OCI-LY1 (cell line): ENCODE data around the gene PROC.

Source experiments
- H2AFZ ChIP-seq: fragments of 200-600 bp; sonication (generic), shearing (Covaris generic); 2 replicates; pipeline ENCODE4 v1.6.0; 2014; ENCODE audit warnings: antibody characterized with exemption, mild to moderate bottlenecking, low read length
- H3F3A ChIP-seq: fragments of 200-600 bp; sonication (generic), shearing (Covaris generic); 2 replicates; pipeline ENCODE4 v1.6.0; 2014; ENCODE audit warnings: mild to moderate bottlenecking, antibody characterized with exemption, low read length, moderate library complexity; ENCODE audit not compliant: insufficient read depth
- H3K27ac ChIP-seq: fragments of 200-600 bp; sonication (generic); 2 replicates; pipeline ENCODE4 v1.5.1; 2014; ENCODE audit warnings: low read length, mixed run types, mild to moderate bottlenecking, low read depth; ENCODE audit not compliant: poor library complexity, severe bottlenecking
- H3K27me3 ChIP-seq: fragments of 200-600 bp; sonication (generic); 2 replicates; pipeline ENCODE4 v1.6.0; 2014; ENCODE audit warnings: antibody characterized with exemption, mild to moderate bottlenecking, low read length, moderate library complexity; ENCODE audit not compliant: insufficient read depth
- H3K36me3 ChIP-seq: fragments of 200-600 bp; sonication (generic); 2 replicates; pipeline ENCODE4 v1.6.1; 2014; ENCODE audit warnings: mild to moderate bottlenecking, antibody characterized with exemption, low read length, moderate library complexity, mixed read lengths; ENCODE audit not compliant: insufficient read depth
- H3K4me1 ChIP-seq: fragments of 200-600 bp; sonication (generic); 2 replicates; pipeline ENCODE4 v1.5.1; 2014; ENCODE audit warnings: mild to moderate bottlenecking, low read length, moderate library complexity; ENCODE audit not compliant: insufficient read depth, severe bottlenecking
- H3K4me2 ChIP-seq: fragments of 200-600 bp; sonication (generic), shearing (Covaris generic); 2 replicates; pipeline ENCODE4 v1.6.1; 2014; ENCODE audit warnings: low read length
- H3K4me3 ChIP-seq: fragments of 200-600 bp; sonication (generic); 2 replicates; pipeline ENCODE4 v1.5.1; 2014; ENCODE audit warnings: low read length, low read depth, mild to moderate bottlenecking, mixed read lengths; ENCODE audit not compliant: poor library complexity, severe bottlenecking
- H3K79me2 ChIP-seq: fragments of 200-600 bp; shearing (Covaris generic); 2 replicates; pipeline ENCODE4 v1.6.1; 2016; ENCODE audit warnings: mixed run types, low read length, mixed read lengths; ENCODE audit not compliant: insufficient read depth
- H3K9ac ChIP-seq: fragments of 200-600 bp; sonication (generic), shearing (Covaris generic); 2 replicates; pipeline ENCODE4 v1.6.1; 2014; ENCODE audit warnings: mild to moderate bottlenecking, low read length, mixed read lengths
- H3K9me2 ChIP-seq: fragments of 200-600 bp; sonication (generic), shearing (Covaris generic); 2 replicates; pipeline ENCODE4 v1.6.1; 2014; ENCODE audit warnings: low read depth, mild to moderate bottlenecking, low read length, mixed read lengths
- H3K9me3 ChIP-seq: fragments of 200-600 bp; shearing (Covaris generic); 2 replicates; pipeline ENCODE4 v1.6.1; 2014; ENCODE audit warnings: low read length, mixed read lengths
- H4K20me1 ChIP-seq: fragments of 200-600 bp; sonication (generic), shearing (Covaris generic); 2 replicates; pipeline ENCODE4 v1.6.0; 2016; ENCODE audit warnings: mild to moderate bottlenecking, low read length; ENCODE audit not compliant: insufficient read depth
- CTCF ChIP-seq: fragments of 200-600 bp; sonication (generic), shearing (Covaris generic); IDR thresholded peaks from 2 replicates; pipeline ENCODE4 v1.5.1; 2017; ENCODE audit warnings: mild to moderate bottlenecking, antibody characterized with exemption, low read length, moderate library complexity, mixed read lengths
- EZH2 ChIP-seq: fragments of 200-600 bp; sonication (generic), shearing (Covaris generic); IDR thresholded peaks from 2 replicates; pipeline ENCODE4 v1.8.0; 2017; ENCODE audit warnings: borderline replicate concordance, mixed run types, mild to moderate bottlenecking, antibody characterized with exemption, low read length, moderate library complexity, mixed read lengths

Gene PROC

DNA sequence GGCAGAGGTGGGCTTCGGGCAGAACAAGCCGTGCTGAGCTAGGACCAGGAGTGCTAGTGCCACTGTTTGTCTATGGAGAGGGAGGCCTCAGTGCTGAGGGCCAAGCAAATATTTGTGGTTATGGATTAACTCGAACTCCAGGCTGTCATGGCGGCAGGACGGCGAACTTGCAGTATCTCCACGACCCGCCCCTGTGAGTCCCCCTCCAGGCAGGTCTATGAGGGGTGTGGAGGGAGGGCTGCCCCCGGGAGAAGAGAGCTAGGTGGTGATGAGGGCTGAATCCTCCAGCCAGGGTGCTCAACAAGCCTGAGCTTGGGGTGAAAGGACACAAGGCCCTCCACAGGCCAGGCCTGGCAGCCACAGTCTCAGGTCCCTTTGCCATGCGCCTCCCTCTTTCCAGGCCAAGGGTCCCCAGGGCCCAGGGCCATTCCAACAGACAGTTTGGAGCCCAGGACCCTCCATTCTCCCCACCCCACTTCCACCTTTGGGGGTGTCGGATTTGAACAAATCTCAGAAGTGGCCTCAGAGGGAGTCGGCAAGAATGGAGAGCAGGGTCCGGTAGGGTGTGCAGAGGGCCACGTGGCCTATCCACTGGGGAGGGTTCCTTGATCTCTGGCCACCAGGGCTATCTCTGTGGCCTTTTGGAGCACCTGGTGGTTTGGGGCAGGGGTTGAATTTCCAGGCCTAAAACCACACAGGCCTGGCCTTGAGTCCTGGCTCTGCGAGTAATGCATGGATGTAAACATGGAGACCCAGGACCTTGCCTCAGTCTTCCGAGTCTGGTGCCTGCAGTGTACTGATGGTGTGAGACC is at the start of gene PROC:
Gene PROC, plus strand, starts transcription at position 128 of the 812 bp plus-strand sequence. CDS start 1,516 bp downstream, outside the sequence.
- H3K79me2 ChIP-seq = no peaks in the 10 kb centered on the region
- H3K36me3 ChIP-seq = no peaks in the 10 kb centered on the region
- H3K4me2 ChIP-seq = no peak within 1 kb of the TSS
- H3K9me3 ChIP-seq = no peaks in the 10 kb centered on the region; the same call in 1 of the 2 replicates
- TF ChIP-seq CTCF (no peak), EZH2 (no peak)
- no peak within 1 kb of the TSS for H2AFZ ChIP-seq
- H3F3A ChIP-seq = no peaks in the 10 kb centered on the region
- no peak within 1 kb of the TSS for H3K27ac ChIP-seq
- no peaks in the 10 kb centered on the region for H4K20me1 ChIP-seq
- no peak within 1 kb of the TSS for H3K4me3 ChIP-seq
- H3K27me3 ChIP-seq = peaks cover 8% of the 10 kb centered on the region; the same call in 1 of the 2 replicates
- peaks cover 12% of the 10 kb centered on the region for H3K4me1 ChIP-seq
- H3K9me2 ChIP-seq = no peaks in the 10 kb centered on the region
- H3K9ac ChIP-seq = no peak within 1 kb of the TSS

DNA sequence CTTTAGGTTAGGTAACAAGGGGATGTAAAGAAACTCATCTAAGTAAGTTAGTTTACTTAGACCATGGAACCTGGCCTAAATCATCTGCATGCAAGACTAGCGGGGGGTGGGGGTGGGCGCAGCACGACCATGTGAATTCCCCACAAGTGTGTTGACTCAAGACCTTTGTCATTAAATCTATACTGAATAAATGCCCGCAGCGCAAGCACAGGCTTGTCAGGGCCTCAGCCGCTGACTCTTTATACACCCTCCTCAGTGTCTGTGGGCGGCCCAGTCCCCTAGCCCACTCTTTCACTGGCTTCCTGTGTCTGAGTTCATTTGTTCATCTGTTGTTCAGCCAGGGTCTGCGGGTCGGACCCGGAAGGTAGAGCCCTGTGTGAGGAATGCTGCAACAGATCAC is 48.2 kb upstream of the PROC start:
- Histone ChIP-seq H3K27ac (no peak overlapping the region), H3K4me1 (no peaks in the 10 kb centered on the region), H3K4me3 (no peak overlapping the region), H3K27me3 (no peaks in the 10 kb centered on the region), H3K4me2 (no peak overlapping the region), H3K9ac (no peak overlapping the region), H2AFZ (no peak overlapping the region), H3K9me3 (peaks cover 26% of the 10 kb centered on the region), H3K36me3 (0 out of 2 replicates have a peak, but pooled peaks cover 8% of the 10 kb centered on the region), H3F3A (no peaks in the 10 kb centered on the region), H4K20me1 (no peaks in the 10 kb centered on the region), H3K9me2 (no peaks in the 10 kb centered on the region), H3K79me2 (peaks cover 52% of the 10 kb centered on the region)
- TF ChIP-seq EZH2 = no peak
- no peak for TF ChIP-seq CTCF

- H3K9ac ChIP-seq = no peak overlapping the region
- no peaks in the 10 kb centered on the region for H3K27me3 ChIP-seq
- H3K4me3 ChIP-seq = no peak overlapping the region
- no peak for TF ChIP-seq EZH2
- TF ChIP-seq CTCF = no peak
- H3K36me3 ChIP-seq = 0 out of 2 replicates have a peak, but pooled peaks cover 8% of the 10 kb centered on the region
- H3K4me2 ChIP-seq = no peak overlapping the region
- no peak overlapping the region for H3K27ac ChIP-seq
- H2AFZ ChIP-seq = no peak overlapping the region
- peaks cover 30% of the 10 kb centered on the region for H3K9me3 ChIP-seq
- H3K9me2 ChIP-seq = no peaks in the 10 kb centered on the region
- H3F3A ChIP-seq = no peaks in the 10 kb centered on the region
- peaks cover 49% of the 10 kb centered on the region for H3K79me2 ChIP-seq
- H3K4me1 ChIP-seq = no peaks in the 10 kb centered on the region
- H4K20me1 ChIP-seq = no peaks in the 10 kb centered on the region
Observed at GRCh38 chr2:127371037-127371436, 47.2 kb upstream of the PROC start.
